Endodermal cell (in vitro differentiated cells): Measurements from ENCODE around the gene SEZ6L. TPM values are rescaled to one million over a fixed set of nuclear protein-coding genes. Genes with fewer than 3 reads are reported as not detected.

Experiments used
- DNase-seq: peaks from one replicate; pipeline ENCODE4 v3.0.0-alpha.2; 2017
- H3K27ac ChIP-seq: 2 replicates; pipeline ENCODE4 v1.5.1; 2013; ENCODE audit warnings: mild to moderate bottlenecking, low read depth, low read length, moderate library complexity
- H3K27me3 ChIP-seq: 2 replicates; pipeline ENCODE4 v1.6.1; 2013; ENCODE audit warnings: mild to moderate bottlenecking, low read length, moderate library complexity; ENCODE audit not compliant: insufficient read depth, control insufficient read depth, poor library complexity, severe bottlenecking
- H3K36me3 ChIP-seq: 2 replicates; pipeline ENCODE4 v1.7.0; 2013; ENCODE audit warnings: mild to moderate bottlenecking, low read length, moderate library complexity; ENCODE audit not compliant: control insufficient read depth, insufficient read depth
- H3K4me1 ChIP-seq: one replicate; pipeline ENCODE4 v1.7.0; 2013; ENCODE audit warnings: low read length; ENCODE audit not compliant: control insufficient read depth, insufficient read depth
- H3K4me3 ChIP-seq: 2 replicates; pipeline ENCODE4 v1.5.1; 2013; ENCODE audit warnings: mild to moderate bottlenecking, low read length, moderate library complexity
- H3K9ac ChIP-seq: 2 replicates; pipeline ENCODE4 v1.6.1; 2013; ENCODE audit warnings: mild to moderate bottlenecking, low read length, moderate library complexity; ENCODE audit not compliant: poor library complexity, severe bottlenecking; ENCODE audit errors: extremely low read depth
- H3K9me3 ChIP-seq: 2 replicates; pipeline ENCODE4 v1.6.1; 2013; ENCODE audit warnings: mild to moderate bottlenecking, low read length, moderate library complexity; ENCODE audit not compliant: control insufficient read depth
- H3K27ac Mint-ChIP-seq: 2 replicates; pipeline ENCODE4 v1.8.0; 2020; ENCODE audit warnings: mixed read lengths
- H3K27me3 Mint-ChIP-seq: 2 replicates; pipeline ENCODE4 v1.8.0; 2021; ENCODE audit warnings: mild to moderate bottlenecking, mixed read lengths; ENCODE audit not compliant: insufficient read depth
- H3K36me3 Mint-ChIP-seq: 2 replicates; pipeline ENCODE4 v1.8.0; 2020; ENCODE audit warnings: low read depth, mixed read lengths
- H3K4me1 Mint-ChIP-seq: 2 replicates; pipeline ENCODE4 v1.8.0; 2020; ENCODE audit warnings: mixed read lengths
- H3K4me3 Mint-ChIP-seq: 2 replicates; pipeline ENCODE4 v1.8.0; 2020; ENCODE audit warnings: mild to moderate bottlenecking, moderate library complexity, mixed read lengths
- H3K9me3 Mint-ChIP-seq: 2 replicates; pipeline ENCODE4 v1.8.0; 2020; ENCODE audit warnings: mild to moderate bottlenecking, mixed read lengths
- CTCF ChIP-seq: fragments of 200-600 bp; sonication (generic); conservative IDR thresholded peaks from 2 replicates; pipeline ENCODE4 v1.5.0; 2021; ENCODE audit warnings: antibody characterized with exemption, mild to moderate bottlenecking
- WGBS, 2 experiments: methylation state at CpG; one replicate each; pipeline versions ENCODE4 v1.1.5 to v1.1.7; 2013; ENCODE audit warnings: missing lambda C conversion rate in 2 of 2, mixed read lengths in 1 of 2; ENCODE audit not compliant: insufficient coverage in 1 of 2, insufficient read length in 1 of 2; 5-methylcytosine and 5-hydroxymethylcytosine counted together
- total RNA-seq, 2 donors: library from RNA; stranded (reverse); fragmentation: NEBNext Ultra II Directional in 1 of 2; extraction: Animal tissue kit (Norgen Biotek cat#: 25700) in 1 of 2; gene quantifications; 2 replicates in 1 of 2; 3 replicates in 1 of 2; pipeline ENCODE4 v1.2.1, GENCODE V29; 2021

The SEZ6L gene
- total RNA-seq, 2 donors from 2014 or later = 32.1 to 39.4 TPM

- H3K27me3 Mint-ChIP-seq = no peaks in the 10 kb centered on the region
- H3K4me3 Mint-ChIP-seq = no peak overlapping the region
Measured at GRCh38 chr22:26292667-26292995, 123.4 kb downstream of the SEZ6L start.

GRCh38 chr22:26295563-26296126, 126.4 kb downstream of the SEZ6L start:
- Mint-ChIP-seq H3K36me3 (peaks cover 30% of the 10 kb centered on the region), H3K4me3 (no peak overlapping the region), H3K27ac (no peak overlapping the region), H3K27me3 (no peaks in the 10 kb centered on the region), H3K9me3 (no peaks in the 10 kb centered on the region), H3K4me1 (no peaks in the 10 kb centered on the region)
- H3K4me3 ChIP-seq = no peak overlapping the region
- TF ChIP-seq CTCF = no peak
- H3K27ac ChIP-seq = no peak overlapping the region
- H3K27me3 ChIP-seq = no peaks in the 10 kb centered on the region
- no peak overlapping the region for H3K9ac ChIP-seq
- no peak for DNase-seq
- H3K9me3 ChIP-seq = no peaks in the 10 kb centered on the region
- no peaks in the 10 kb centered on the region for H3K36me3 ChIP-seq
- 90 to 93% methylated on average over 3 of the region's 3 CpGs for WGBS, 2 experiments
- H3K4me1 ChIP-seq = no peaks in the 10 kb centered on the region

More at GRCh38 chr22:26292667-26292995, 123.4 kb downstream of the SEZ6L start:
- no peaks in the 10 kb centered on the region for H3K9me3 Mint-ChIP-seq
- Histone ChIP-seq H3K27me3 (no peaks in the 10 kb centered on the region), H3K4me3 (no peak overlapping the region), H3K4me1 (no peaks in the 10 kb centered on the region), H3K36me3 (no peaks in the 10 kb centered on the region), H3K27ac (no peak overlapping the region), H3K9me3 (no peaks in the 10 kb centered on the region), H3K9ac (no peak overlapping the region)
- H3K4me1 Mint-ChIP-seq = no peaks in the 10 kb centered on the region
- TF ChIP-seq CTCF = no peak
- DNase-seq = no peak
- WGBS, 2 experiments = 92 to 96% methylated on average over 5 to 13 of the region's 13 CpGs
- peaks cover 16% of the 10 kb centered on the region for H3K36me3 Mint-ChIP-seq
- H3K27ac Mint-ChIP-seq = no peak overlapping the region

GRCh38 chr22:26298605-26299310, 129.5 kb downstream of the SEZ6L start:
- no peak overlapping the region for H3K9ac ChIP-seq
- 91 to 92% methylated on average over 8 to 9 of the region's 9 CpGs for WGBS, 2 experiments
- H3K4me3 ChIP-seq = no peak overlapping the region
- no peaks in the 10 kb centered on the region for H3K27me3 Mint-ChIP-seq
- no peaks in the 10 kb centered on the region for H3K4me1 Mint-ChIP-seq
- no peak for TF ChIP-seq CTCF
- no peak overlapping the region for H3K4me3 Mint-ChIP-seq
- no peaks in the 10 kb centered on the region for H3K9me3 Mint-ChIP-seq
- H3K27me3 ChIP-seq = no peaks in the 10 kb centered on the region
- H3K27ac ChIP-seq = no peak overlapping the region
- no peaks in the 10 kb centered on the region for H3K4me1 ChIP-seq
- H3K36me3 ChIP-seq = no peaks in the 10 kb centered on the region
- no peak for DNase-seq
- peaks cover 23% of the 10 kb centered on the region for H3K36me3 Mint-ChIP-seq
- H3K27ac Mint-ChIP-seq = no peak overlapping the region
- H3K9me3 ChIP-seq = no peaks in the 10 kb centered on the region
